HFFc6 (cell line): ENCODE results near the gene PGGHG. TPM values are rescaled to one million over a fixed set of nuclear protein-coding genes. Genes with fewer than 3 reads are reported as not detected.

Experiments used
- DNase-seq: peaks from one replicate; pipeline ENCODE4 v3.0.0-alpha.2; 2018
- H3K27ac Mint-ChIP-seq: 2 replicates; pipeline ENCODE4 v1.8.0; 2020; ENCODE audit warnings: mild to moderate bottlenecking, mixed read lengths
- H3K27me3 Mint-ChIP-seq: 2 replicates; pipeline ENCODE4 v1.8.0; 2021; ENCODE audit warnings: mild to moderate bottlenecking, moderate library complexity, mixed read lengths; ENCODE audit not compliant: insufficient read depth
- H3K36me3 Mint-ChIP-seq: 2 replicates; pipeline ENCODE4 v1.8.0; 2021; ENCODE audit warnings: low read depth, mixed read lengths
- H3K4me1 Mint-ChIP-seq: 2 replicates; pipeline ENCODE4 v1.8.0; 2020; ENCODE audit warnings: low read depth, mixed read lengths
- H3K4me3 Mint-ChIP-seq: 2 replicates; pipeline ENCODE4 v1.8.0; 2020; ENCODE audit warnings: mild to moderate bottlenecking, moderate library complexity, mixed read lengths
- H3K9me3 Mint-ChIP-seq: 2 replicates; pipeline ENCODE4 v1.8.0; 2020; ENCODE audit warnings: mild to moderate bottlenecking, mixed read lengths
- total RNA-seq, 6 experiments: library from RNA; stranded (reverse); fragmentation: NEBNext Ultra II Directional; extraction: Animal tissue kit (Norgen Biotek cat#: 25700); gene quantifications; 2 replicates in 1 of 6; 3 replicates in 5 of 6; pipeline ENCODE4 v1.2.3, GENCODE V29; 2021
- TF ChIP-seq, protein P1 (sequence below): fragments of 200-600 bp; sonication (generic); IDR thresholded peaks from 2 replicates; pipeline ENCODE4 v1.5.0; 2021; ENCODE audit warnings: antibody characterized with exemption, mild to moderate bottlenecking

PGGHG gene
- total RNA-seq, 6 experiments from 2014 or later, result 9.7 to 12.2 (median 11.4) TPM

- H3K36me3 Mint-ChIP-seq, result peaks cover 33% of the 10 kb centered on the region
- no peaks in the 10 kb centered on the region for H3K4me1 Mint-ChIP-seq
- TF ChIP-seq, protein P1, sequence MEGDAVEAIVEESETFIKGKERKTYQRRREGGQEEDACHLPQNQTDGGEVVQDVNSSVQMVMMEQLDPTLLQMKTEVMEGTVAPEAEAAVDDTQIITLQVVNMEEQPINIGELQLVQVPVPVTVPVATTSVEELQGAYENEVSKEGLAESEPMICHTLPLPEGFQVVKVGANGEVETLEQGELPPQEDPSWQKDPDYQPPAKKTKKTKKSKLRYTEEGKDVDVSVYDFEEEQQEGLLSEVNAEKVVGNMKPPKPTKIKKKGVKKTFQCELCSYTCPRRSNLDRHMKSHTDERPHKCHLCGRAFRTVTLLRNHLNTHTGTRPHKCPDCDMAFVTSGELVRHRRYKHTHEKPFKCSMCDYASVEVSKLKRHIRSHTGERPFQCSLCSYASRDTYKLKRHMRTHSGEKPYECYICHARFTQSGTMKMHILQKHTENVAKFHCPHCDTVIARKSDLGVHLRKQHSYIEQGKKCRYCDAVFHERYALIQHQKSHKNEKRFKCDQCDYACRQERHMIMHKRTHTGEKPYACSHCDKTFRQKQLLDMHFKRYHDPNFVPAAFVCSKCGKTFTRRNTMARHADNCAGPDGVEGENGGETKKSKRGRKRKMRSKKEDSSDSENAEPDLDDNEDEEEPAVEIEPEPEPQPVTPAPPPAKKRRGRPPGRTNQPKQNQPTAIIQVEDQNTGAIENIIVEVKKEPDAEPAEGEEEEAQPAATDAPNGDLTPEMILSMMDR, result no peak
- H3K27ac Mint-ChIP-seq, result peak overlapping the region; percentile 20; the same call in 1 of the 2 replicates
- H3K4me3 Mint-ChIP-seq, result no peak overlapping the region
- H3K27me3 Mint-ChIP-seq, result no peaks in the 10 kb centered on the region; the same call in 1 of the 2 replicates
- H3K9me3 Mint-ChIP-seq, result no peaks in the 10 kb centered on the region
- no peak for DNase-seq
Measured at GRCh38 chr11:250274-250673, 38.7 kb upstream of the PGGHG start.

DNA sequence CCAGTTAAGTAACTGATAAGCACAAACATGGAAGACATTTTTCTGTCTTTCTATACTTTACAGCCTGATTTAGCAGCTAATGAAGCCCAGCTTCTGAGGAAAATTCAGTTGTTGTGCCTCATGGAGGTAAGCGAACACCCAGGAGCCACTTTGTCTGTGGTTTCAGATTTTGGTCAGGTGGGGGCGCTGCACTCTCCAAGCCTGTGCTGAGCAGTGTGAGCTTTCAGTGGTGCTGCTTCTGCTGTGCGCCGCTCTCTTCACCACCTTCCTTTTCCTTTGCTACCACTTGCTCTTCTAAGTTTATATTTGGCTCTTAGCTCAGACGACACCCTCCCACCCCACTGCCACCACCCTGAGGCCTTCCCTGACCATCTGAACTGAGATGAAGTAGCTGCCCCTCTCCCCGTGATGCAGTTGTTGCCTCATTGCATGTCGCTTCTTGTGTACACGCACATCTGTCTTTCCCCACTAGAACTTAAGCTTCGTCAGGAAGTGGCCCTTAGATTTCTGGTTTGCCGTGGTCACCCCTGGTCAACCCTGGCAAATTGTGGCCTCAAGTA is 38.1 kb upstream of the PGGHG start:
- no peaks in the 10 kb centered on the region for H3K9me3 Mint-ChIP-seq
- H3K4me1 Mint-ChIP-seq, result no peaks in the 10 kb centered on the region
- H3K4me3 Mint-ChIP-seq, result no peak overlapping the region
- H3K27ac Mint-ChIP-seq, result peak overlapping the region; percentile 20; the same call in 1 of the 2 replicates
- peak; percentile 45 for DNase-seq
- TF ChIP-seq, protein P1, result peak; percentile 83
- peaks cover 32% of the 10 kb centered on the region for H3K36me3 Mint-ChIP-seq
- H3K27me3 Mint-ChIP-seq, result no peaks in the 10 kb centered on the region; the same call in 1 of the 2 replicates

GRCh38 chr11:251550-251949 is 37.4 kb upstream of the PGGHG start:
- no peak overlapping the region for H3K27ac Mint-ChIP-seq
- no peaks in the 10 kb centered on the region for H3K9me3 Mint-ChIP-seq
- H3K36me3 Mint-ChIP-seq, result peaks cover 30% of the 10 kb centered on the region
- TF ChIP-seq, protein P1, result no peak
- no peaks in the 10 kb centered on the region; the same call in 1 of the 2 replicates for H3K27me3 Mint-ChIP-seq
- no peak overlapping the region for H3K4me3 Mint-ChIP-seq
- no peaks in the 10 kb centered on the region for H3K4me1 Mint-ChIP-seq
- no peak for DNase-seq

- Mint-ChIP-seq H3K4me1 (no peaks in the 10 kb centered on the region), H3K27ac (no peak overlapping the region), H3K9me3 (no peaks in the 10 kb centered on the region), H3K4me3 (no peak overlapping the region), H3K27me3 (peaks cover 3% of the 10 kb centered on the region), H3K36me3 (peaks cover 25% of the 10 kb centered on the region)
- no peak for DNase-seq
- TF ChIP-seq, protein P1, result no peak
Measured at GRCh38 chr11:252666-253065, 36.3 kb upstream of the PGGHG start.

DNA sequence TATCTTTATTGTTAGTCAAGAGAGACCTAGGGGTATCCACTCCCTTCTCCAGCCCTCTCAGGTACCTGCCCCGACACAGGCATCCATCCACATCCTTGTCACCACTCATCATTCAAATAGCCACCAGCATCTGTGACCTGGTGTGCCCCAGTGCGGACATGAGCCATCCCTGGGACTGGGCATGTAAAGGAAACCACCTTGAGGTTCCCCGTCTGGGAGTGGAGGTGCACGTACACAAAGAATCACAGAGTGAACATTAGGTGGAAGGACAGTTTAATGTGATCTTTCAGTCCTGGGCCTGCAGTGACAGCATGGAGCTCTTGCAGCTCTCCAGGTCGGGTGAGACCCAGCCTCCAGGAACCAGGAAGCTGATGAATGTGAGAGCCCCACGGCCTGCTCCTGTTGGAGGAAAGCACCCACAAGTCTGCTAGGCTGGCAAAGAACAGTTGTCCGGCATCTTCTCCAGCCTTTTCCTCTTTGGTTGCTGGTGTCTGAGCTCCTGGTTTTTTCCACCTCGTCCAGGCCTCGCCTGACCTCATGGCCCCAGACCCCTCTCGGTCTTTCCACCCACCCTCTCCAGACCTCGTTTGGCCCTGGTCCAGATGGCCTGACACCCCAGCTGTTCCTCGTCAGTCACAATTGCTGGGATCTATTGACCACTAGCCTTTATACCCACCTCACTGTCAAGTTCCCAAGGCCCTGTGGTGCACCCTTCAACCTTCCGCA is 35.6 kb upstream of the PGGHG start:
- TF ChIP-seq, protein P1, result no peak

More for the DNA sequence above, 35.6 kb upstream of the PGGHG start:
- Mint-ChIP-seq H3K36me3 (peaks cover 20% of the 10 kb centered on the region), H3K27me3 (peaks cover 7% of the 10 kb centered on the region), H3K4me1 (no peaks in the 10 kb centered on the region), H3K9me3 (no peaks in the 10 kb centered on the region), H3K27ac (no peak overlapping the region), H3K4me3 (no peak overlapping the region)
- no peak for DNase-seq
